Astrocyte (in vitro differentiated cells and primary cell): ENCODE data around the gene WDR1.

Experiments
- EZH2 ChIP-seq: IDR thresholded peaks from 2 replicates; pipeline ENCODE4 v1.6.1; 2012; ENCODE audit warnings: mild to moderate bottlenecking, low read length, inconsistent platforms; ENCODE audit not compliant: insufficient read depth
- TF ChIP-seq, protein P1 (sequence below): IDR thresholded peaks from 2 replicates; pipeline ENCODE4 v1.5.1; 2011; ENCODE audit warnings: low read depth, mild to moderate bottlenecking, inconsistent platforms, low read length, moderate library complexity; ENCODE audit not compliant: insufficient read depth

DNA sequence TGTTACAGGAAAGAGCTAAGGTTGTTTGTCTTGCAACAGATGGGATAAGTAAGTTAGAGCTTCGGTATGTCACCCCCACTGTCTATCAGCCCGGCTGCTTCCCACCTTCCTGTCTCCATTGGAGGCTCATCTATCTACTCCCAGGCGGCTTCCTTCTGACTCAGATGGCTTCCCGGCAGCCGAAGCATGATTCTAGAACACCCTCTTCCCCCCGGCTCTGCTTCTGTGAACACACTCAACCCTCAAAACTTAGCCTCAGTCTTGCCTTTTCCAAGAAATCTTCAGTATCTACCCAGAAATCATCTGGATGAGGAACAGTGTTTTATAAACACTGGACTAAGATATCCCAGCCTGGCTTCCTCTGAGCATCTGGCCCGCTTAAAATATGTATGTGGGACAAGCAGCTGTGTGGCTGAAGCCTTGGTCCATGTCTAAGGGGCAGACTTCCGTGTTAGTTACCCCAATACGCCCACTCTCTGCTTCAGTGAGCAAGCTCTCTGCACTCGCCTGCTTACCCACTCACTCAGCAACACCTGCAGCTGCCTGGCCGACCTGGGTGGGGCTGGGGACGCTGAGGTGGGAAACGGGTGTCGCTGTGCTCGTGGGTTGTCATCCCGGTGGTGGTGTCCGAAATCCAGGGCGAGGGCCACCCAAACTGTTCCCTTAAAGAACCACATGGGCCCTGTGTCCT is 83.3 kb downstream of the WDR1 start:
- TF ChIP-seq, protein P1, sequence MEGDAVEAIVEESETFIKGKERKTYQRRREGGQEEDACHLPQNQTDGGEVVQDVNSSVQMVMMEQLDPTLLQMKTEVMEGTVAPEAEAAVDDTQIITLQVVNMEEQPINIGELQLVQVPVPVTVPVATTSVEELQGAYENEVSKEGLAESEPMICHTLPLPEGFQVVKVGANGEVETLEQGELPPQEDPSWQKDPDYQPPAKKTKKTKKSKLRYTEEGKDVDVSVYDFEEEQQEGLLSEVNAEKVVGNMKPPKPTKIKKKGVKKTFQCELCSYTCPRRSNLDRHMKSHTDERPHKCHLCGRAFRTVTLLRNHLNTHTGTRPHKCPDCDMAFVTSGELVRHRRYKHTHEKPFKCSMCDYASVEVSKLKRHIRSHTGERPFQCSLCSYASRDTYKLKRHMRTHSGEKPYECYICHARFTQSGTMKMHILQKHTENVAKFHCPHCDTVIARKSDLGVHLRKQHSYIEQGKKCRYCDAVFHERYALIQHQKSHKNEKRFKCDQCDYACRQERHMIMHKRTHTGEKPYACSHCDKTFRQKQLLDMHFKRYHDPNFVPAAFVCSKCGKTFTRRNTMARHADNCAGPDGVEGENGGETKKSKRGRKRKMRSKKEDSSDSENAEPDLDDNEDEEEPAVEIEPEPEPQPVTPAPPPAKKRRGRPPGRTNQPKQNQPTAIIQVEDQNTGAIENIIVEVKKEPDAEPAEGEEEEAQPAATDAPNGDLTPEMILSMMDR: no peak
- no peak for TF ChIP-seq EZH2
